GM12878 (cell line): Measurements from ENCODE around the gene DNAJB14. TPM values are rescaled to one million over a fixed set of nuclear protein-coding genes. Genes with fewer than 3 reads are reported as not detected.

Source experiments
- CBFB ChIP-seq: IDR thresholded peaks from 2 replicates; pipeline ENCODE4 v1.6.1; 2016; ENCODE audit warnings: antibody characterized with exemption, low read depth
- DPF2 ChIP-seq: fragments of 450-650 bp; IDR thresholded peaks from 2 replicates; pipeline ENCODE4 v1.6.1; 2017; ENCODE audit warnings: mild to moderate bottlenecking
- E2F4 ChIP-seq: IDR thresholded peaks from 2 replicates; pipeline ENCODE4 v1.6.1; 2012; ENCODE audit warnings: low read depth, low read length, improper control_type of control experiment
- FOXM1 ChIP-seq: IDR thresholded peaks from 2 replicates; pipeline ENCODE4 v1.6.1; 2012; ENCODE audit warnings: low read depth, mild to moderate bottlenecking, inconsistent platforms, low read length, moderate library complexity
- IKZF1 ChIP-seq: fragments of 450-650 bp; conservative IDR thresholded peaks from 2 replicates; pipeline ENCODE4 v1.6.1; 2017; ENCODE audit warnings: antibody characterized with exemption, mild to moderate bottlenecking
- JUNB ChIP-seq: IDR thresholded peaks from 2 replicates; pipeline ENCODE4 v1.6.1; 2016; ENCODE audit warnings: antibody characterized with exemption, mild to moderate bottlenecking
- KAT2A ChIP-seq: conservative IDR thresholded peaks from 2 replicates; pipeline ENCODE4 v1.6.1; 2011; ENCODE audit warnings: low read depth, low read length; ENCODE audit not compliant: control insufficient read depth
- NFXL1 ChIP-seq: fragments of 450-650 bp; IDR thresholded peaks from 2 replicates; pipeline ENCODE4 v1.6.1; 2017; ENCODE audit warnings: antibody characterized with exemption, mild to moderate bottlenecking, borderline replicate concordance
- POLR2AphosphoS5 ChIP-seq: IDR thresholded peaks from 2 replicates; pipeline ENCODE4 v1.6.1; 2011; ENCODE audit warnings: mild to moderate bottlenecking, low read length, inconsistent platforms
- RAD51 ChIP-seq: fragments of 450-650 bp; IDR thresholded peaks from 2 replicates; pipeline ENCODE4 v1.6.1; 2016; ENCODE audit warnings: moderate library complexity, mild to moderate bottlenecking, inconsistent platforms
- RBBP5 ChIP-seq: fragments of 200-600 bp; sonication (generic); conservative IDR thresholded peaks from 2 replicates; pipeline ENCODE4 v1.6.1; 2016
- RUNX3 ChIP-seq: IDR thresholded peaks from 2 replicates; pipeline ENCODE4 v1.6.1; 2012; ENCODE audit warnings: low read length, inconsistent platforms
- SIX5 ChIP-seq: IDR thresholded peaks from 2 replicates; pipeline ENCODE4 v1.6.1; 2011; ENCODE audit warnings: mild to moderate bottlenecking, low read depth, low read length, moderate library complexity; ENCODE audit not compliant: severe bottlenecking
- SREBF1 ChIP-seq: IDR thresholded peaks from 2 replicates; pipeline ENCODE4 v1.6.1; 2012; ENCODE audit warnings: mild to moderate bottlenecking, low read length
- ZNF207 ChIP-seq: fragments of 450-650 bp; IDR thresholded peaks from 2 replicates; pipeline ENCODE4 v1.6.1; 2014; ENCODE audit warnings: antibody characterized with exemption, mild to moderate bottlenecking, borderline replicate concordance
- ZNF384 ChIP-seq: IDR thresholded peaks from 2 replicates; pipeline ENCODE4 v1.6.1; 2012; ENCODE audit warnings: low read depth, mild to moderate bottlenecking, low read length, improper control_type of control experiment, borderline replicate concordance
- ZNF592 ChIP-seq: fragments of 450-650 bp; IDR thresholded peaks from 2 replicates; pipeline ENCODE4 v1.6.1; 2017; ENCODE audit warnings: mild to moderate bottlenecking, moderate library complexity
- polyA plus RNA-seq, 11 experiments: library from polyadenylated mRNA; depleted of rRNA in 4 of 11; unstranded in 6 of 11; stranded (reverse) in 5 of 11; fragments of >200 nt; fragmentation: Nextera tagmentation in 4 of 11; fragmentation: Illumina TruSeq in 1 of 11; extraction: Ambion mirVana in 4 of 11; extraction: Trizol in 1 of 11; gene quantifications; 1 replicate in 1 of 11; 2 replicates in 10 of 11; pipeline versions ENCODE4 v1.2.1 to v1.2.3, GENCODE V29; 2011 to 2016; ENCODE audit warnings: inconsistent platforms in 2 of 11, missing spikeins in 2 of 11, low read depth in 1 of 11
- total RNA-seq, 4 experiments: library from RNA; depleted of rRNA in 3 of 4; stranded (reverse); fragments of >200 nt in 3 of 4; fragmentation: Illumina TruSeq in 1 of 4; extraction: Trizol in 1 of 4; gene quantifications; 2 replicates each; pipeline versions ENCODE4 v1.2.1 to v1.2.3, GENCODE V29; 2013 to 2021
- TF ChIP-seq, protein P1 (sequence below), 3 experiments: IDR thresholded peaks in 2 of 3; conservative IDR thresholded peaks in 1 of 3; 2 replicates each; pipeline ENCODE4 v1.5.1; 2011; ENCODE audit warnings: low read depth in 3 of 3, low read length in 3 of 3, mild to moderate bottlenecking in 3 of 3, control low read depth in 2 of 3, moderate library complexity in 2 of 3, inconsistent platforms in 1 of 3, mixed read lengths in 1 of 3; ENCODE audit not compliant: control insufficient read depth in 2 of 3, insufficient read depth in 1 of 3; ENCODE audit errors: extremely low read depth in 1 of 3
- TF ChIP-seq, protein P2 (sequence below): fragments of 450-650 bp; IDR thresholded peaks from 2 replicates; pipeline ENCODE4 v1.6.1; 2017; ENCODE audit warnings: low read depth, mild to moderate bottlenecking, moderate library complexity

Gene DNAJB14
- total and polyA plus RNA-seq, 10 of the 15 experiments (the other 5 are each of a cell fraction or from before 2014, with no cell fraction given), result 9.5 to 49.2 (median 27.8) TPM

DNA sequence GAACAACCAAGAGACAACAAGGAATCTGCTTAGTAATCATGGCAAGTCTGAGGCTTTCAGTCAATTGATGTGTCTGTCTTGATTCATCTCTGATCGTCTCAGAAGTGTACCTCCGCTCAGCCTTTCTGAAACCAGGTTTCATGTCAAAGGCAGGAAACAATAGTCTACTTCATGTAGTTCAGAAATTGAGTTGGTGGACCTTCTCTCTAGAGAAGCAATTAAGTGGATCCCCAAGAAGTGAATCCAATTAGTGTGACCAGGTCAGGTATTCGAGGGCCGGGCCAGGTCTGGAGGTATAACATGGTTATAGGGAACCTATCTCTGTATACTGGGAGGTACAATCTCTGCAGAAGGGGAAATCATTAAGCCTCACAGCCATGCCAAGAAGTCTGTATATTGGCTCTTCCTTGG is 97.8 kb downstream of the DNAJB14 start (continued):
- no peak for TF ChIP-seq E2F4
- TF ChIP-seq DPF2, result peak; percentile 58
- peak; percentile 58 for TF ChIP-seq JUNB
- no peak for TF ChIP-seq ZNF592
- TF ChIP-seq SIX5, result no peak
- 0 out of 2 replicates have a peak, but pooled peaks have one; percentile 22 for TF ChIP-seq CBFB
- no peak for TF ChIP-seq KAT2A
- peak; percentile 74 for TF ChIP-seq RUNX3
- no peak for TF ChIP-seq RBBP5
- TF ChIP-seq, protein P1, sequence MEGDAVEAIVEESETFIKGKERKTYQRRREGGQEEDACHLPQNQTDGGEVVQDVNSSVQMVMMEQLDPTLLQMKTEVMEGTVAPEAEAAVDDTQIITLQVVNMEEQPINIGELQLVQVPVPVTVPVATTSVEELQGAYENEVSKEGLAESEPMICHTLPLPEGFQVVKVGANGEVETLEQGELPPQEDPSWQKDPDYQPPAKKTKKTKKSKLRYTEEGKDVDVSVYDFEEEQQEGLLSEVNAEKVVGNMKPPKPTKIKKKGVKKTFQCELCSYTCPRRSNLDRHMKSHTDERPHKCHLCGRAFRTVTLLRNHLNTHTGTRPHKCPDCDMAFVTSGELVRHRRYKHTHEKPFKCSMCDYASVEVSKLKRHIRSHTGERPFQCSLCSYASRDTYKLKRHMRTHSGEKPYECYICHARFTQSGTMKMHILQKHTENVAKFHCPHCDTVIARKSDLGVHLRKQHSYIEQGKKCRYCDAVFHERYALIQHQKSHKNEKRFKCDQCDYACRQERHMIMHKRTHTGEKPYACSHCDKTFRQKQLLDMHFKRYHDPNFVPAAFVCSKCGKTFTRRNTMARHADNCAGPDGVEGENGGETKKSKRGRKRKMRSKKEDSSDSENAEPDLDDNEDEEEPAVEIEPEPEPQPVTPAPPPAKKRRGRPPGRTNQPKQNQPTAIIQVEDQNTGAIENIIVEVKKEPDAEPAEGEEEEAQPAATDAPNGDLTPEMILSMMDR (IDR thresholded peaks at IDR 0.05 in 2 of 3, conservative IDR thresholded peaks at IDR 0.05 in 1 of 3; ENCODE audit: control insufficient read depth in 2 of 3, extremely low read depth in 1 of 3, insufficient read depth in 1 of 3, low read depth in 3 of 3, low read length in 3 of 3), result no peak
- TF ChIP-seq ZNF384, result no peak
- TF ChIP-seq NFXL1, result no peak
- TF ChIP-seq POLR2AphosphoS5, result no peak
- TF ChIP-seq RAD51, result no peak
- TF ChIP-seq ZNF207, result no peak
- peak; percentile 45; the same call in 1 of the 2 replicates for TF ChIP-seq FOXM1
- TF ChIP-seq, protein P2, sequence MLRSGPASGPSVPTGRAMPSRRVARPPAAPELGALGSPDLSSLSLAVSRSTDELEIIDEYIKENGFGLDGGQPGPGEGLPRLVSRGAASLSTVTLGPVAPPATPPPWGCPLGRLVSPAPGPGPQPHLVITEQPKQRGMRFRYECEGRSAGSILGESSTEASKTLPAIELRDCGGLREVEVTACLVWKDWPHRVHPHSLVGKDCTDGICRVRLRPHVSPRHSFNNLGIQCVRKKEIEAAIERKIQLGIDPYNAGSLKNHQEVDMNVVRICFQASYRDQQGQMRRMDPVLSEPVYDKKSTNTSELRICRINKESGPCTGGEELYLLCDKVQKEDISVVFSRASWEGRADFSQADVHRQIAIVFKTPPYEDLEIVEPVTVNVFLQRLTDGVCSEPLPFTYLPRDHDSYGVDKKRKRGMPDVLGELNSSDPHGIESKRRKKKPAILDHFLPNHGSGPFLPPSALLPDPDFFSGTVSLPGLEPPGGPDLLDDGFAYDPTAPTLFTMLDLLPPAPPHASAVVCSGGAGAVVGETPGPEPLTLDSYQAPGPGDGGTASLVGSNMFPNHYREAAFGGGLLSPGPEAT, result no peak
- TF ChIP-seq IKZF1, result peak; percentile 66
- no peak for TF ChIP-seq SREBF1
